Neural progenitor cell (in vitro differentiated cells): ENCODE measurements around the gene ECSIT.

Source experiments
- EZH2 ChIP-seq: fragments of 200-600 bp; sonication (generic); IDR thresholded peaks from 2 replicates; pipeline ENCODE4 v1.6.1; 2017; ENCODE audit warnings: antibody characterized with exemption, mild to moderate bottlenecking, moderate library complexity
- TF ChIP-seq, protein P1 (sequence below): fragments of 200-600 bp; sonication (generic); IDR thresholded peaks from 2 replicates; pipeline ENCODE4 v1.5.1; 2017; ENCODE audit warnings: antibody characterized with exemption, mild to moderate bottlenecking

DNA sequence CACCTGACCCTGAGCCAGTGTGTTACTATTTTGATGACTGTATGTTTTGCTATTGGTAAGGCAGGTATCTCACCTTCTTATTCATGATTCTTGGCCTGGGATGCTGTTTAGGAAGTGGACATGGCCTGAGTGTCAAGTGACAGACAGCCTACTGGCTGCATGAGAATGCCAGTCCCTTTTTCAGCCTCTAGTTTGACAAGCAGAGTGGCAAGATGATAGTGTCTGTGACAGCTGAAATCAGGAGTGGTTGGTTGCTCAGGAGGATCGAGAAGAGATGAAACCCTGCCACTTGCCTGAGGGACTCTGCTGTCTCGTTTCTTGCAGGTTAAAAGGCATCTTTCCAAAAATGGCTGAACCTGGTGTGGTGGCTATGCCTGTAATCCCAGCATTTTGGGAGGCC is 37.2 kb upstream of the ECSIT start:
- TF ChIP-seq, protein P1, sequence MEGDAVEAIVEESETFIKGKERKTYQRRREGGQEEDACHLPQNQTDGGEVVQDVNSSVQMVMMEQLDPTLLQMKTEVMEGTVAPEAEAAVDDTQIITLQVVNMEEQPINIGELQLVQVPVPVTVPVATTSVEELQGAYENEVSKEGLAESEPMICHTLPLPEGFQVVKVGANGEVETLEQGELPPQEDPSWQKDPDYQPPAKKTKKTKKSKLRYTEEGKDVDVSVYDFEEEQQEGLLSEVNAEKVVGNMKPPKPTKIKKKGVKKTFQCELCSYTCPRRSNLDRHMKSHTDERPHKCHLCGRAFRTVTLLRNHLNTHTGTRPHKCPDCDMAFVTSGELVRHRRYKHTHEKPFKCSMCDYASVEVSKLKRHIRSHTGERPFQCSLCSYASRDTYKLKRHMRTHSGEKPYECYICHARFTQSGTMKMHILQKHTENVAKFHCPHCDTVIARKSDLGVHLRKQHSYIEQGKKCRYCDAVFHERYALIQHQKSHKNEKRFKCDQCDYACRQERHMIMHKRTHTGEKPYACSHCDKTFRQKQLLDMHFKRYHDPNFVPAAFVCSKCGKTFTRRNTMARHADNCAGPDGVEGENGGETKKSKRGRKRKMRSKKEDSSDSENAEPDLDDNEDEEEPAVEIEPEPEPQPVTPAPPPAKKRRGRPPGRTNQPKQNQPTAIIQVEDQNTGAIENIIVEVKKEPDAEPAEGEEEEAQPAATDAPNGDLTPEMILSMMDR, result no peak
- TF ChIP-seq EZH2, result no peak
